Hematopoietic multipotent progenitor cell treated with erythropoietin and hydrocortisone succinate and interleukin-3 and kit ligand, for 8 days (in vitro differentiated cells): Measurements from ENCODE around the gene ORAI2.
A peak's percentile ranks its signal among the peaks of the same experiment; 100 is the strongest.

Source experiments
- DNase-seq: peaks from one replicate; pipeline ENCODE4 v3.0.0-alpha.2; 2015

ORAI2 gene

GRCh38 chr7:102415685-102416225 is 17.6 kb upstream of the ORAI2 start:
- DNase-seq, result peak; percentile 71

GRCh38 chr7:102416406-102416805 is 17.0 kb upstream of the ORAI2 start:
- no peak for DNase-seq

GRCh38 chr7:102417105-102417504 is 16.3 kb upstream of the ORAI2 start:
- no peak for DNase-seq

- no peak for DNase-seq
These were observed 14.8 kb upstream of the ORAI2 start for GRCh38 chr7:102418592-102418991.

- peak; percentile 85 for DNase-seq
These were observed 11.6 kb upstream of the ORAI2 start for GRCh38 chr7:102421706-102422240.

- no peak for DNase-seq
These were observed 9.2 kb upstream of the ORAI2 start for GRCh38 chr7:102424129-102424551.

GRCh38 chr7:102424787-102425218 is 8.6 kb upstream of the ORAI2 start:
- no peak for DNase-seq

GRCh38 chr7:102425639-102426267 is 7.6 kb upstream of the ORAI2 start:
- peak; percentile 70 for DNase-seq

GRCh38 chr7:102426268-102427018 is 6.9 kb upstream of the ORAI2 start:
- DNase-seq, result peak; percentile 44

- DNase-seq, result no peak
These were observed 6.4 kb upstream of the ORAI2 start for GRCh38 chr7:102427019-102427405.

- DNase-seq, result no peak
These were observed 4.1 kb upstream of the ORAI2 start for GRCh38 chr7:102429141-102429899.

- DNase-seq, result peak; percentile 35
These were observed 1.6 kb upstream of the ORAI2 start for GRCh38 chr7:102431617-102432298.

GRCh38 chr7:102432442-102433218 is 745 bp upstream of the ORAI2 start:
- DNase-seq, result no peak

GRCh38 chr7:102434039-102434486 is 688 bp downstream of the ORAI2 start:
- no peak for DNase-seq

- no peak for DNase-seq
These were observed 2.7 kb downstream of the ORAI2 start for GRCh38 chr7:102436118-102436517.

- no peak for DNase-seq
These were observed 6.8 kb downstream of the ORAI2 start for GRCh38 chr7:102439963-102440795.

- DNase-seq, result no peak
These were observed 11.7 kb downstream of the ORAI2 start for GRCh38 chr7:102444961-102445673.

- no peak for DNase-seq
These were observed 12.3 kb downstream of the ORAI2 start for GRCh38 chr7:102445674-102446071.

- DNase-seq, result no peak
These were observed 13.2 kb downstream of the ORAI2 start for GRCh38 chr7:102446387-102447156.
